GM12878 (cell line): Measurements from ENCODE around the gene RLN2. TPM values are rescaled to one million over a fixed set of nuclear protein-coding genes. Genes with fewer than 3 reads are reported as not detected.

Experiments used
- ATAC-seq: fragments of 200-7000 bp; cut with Tn5 transposase; 3 replicates; pipeline ENCODE4 v1.9.1; 2020; ENCODE audit warnings: mild to moderate bottlenecking, moderate library complexity
- BruUV-seq: library from RNA; stranded (reverse); fragments of 400-500 nt; replicated peaks from 2 replicates; lab custom pipeline; 2021; lab: Mats Ljungman, UMichigan
- CTCF ChIA-PET: fragments of 300-600 bp; sonication (Branson Sonifier 250); formaldehyde crosslinking; extraction: SDS; loops from one replicate; lab custom pipeline; 2021; ENCODE audit warnings: inconsistent platforms; lab: Yijun Ruan, JAX
- POLR2A ChIA-PET: fragments of 350-600 bp; formaldehyde crosslinking; extraction: SDS; loops from one replicate; lab custom pipeline; 2021; ENCODE audit warnings: inconsistent platforms; lab: Charles Lee
- RAD21 ChIA-PET: fragments of 300-600 bp; sonication (Branson Sonifier 250); formaldehyde crosslinking; loops from one replicate; lab custom pipeline; 2023; ENCODE audit warnings: antibody characterized with exemption; ENCODE audit not compliant: unreplicated experiment; lab: Charles Lee
- SMC1A ChIA-PET: fragments of 300-600 bp; sonication (Branson Sonifier 250); formaldehyde crosslinking; loops from one replicate; lab custom pipeline; 2023; ENCODE audit not compliant: unreplicated experiment, uncharacterized antibody; lab: Charles Lee
- DNase-seq: peaks from one replicate; pipeline ENCODE4 v3.0.0-alpha.2; 2011; ENCODE audit warnings: low read depth, low spot score
- FAIRE-seq: peaks from 3 replicates; lab custom pipeline; 2011; peaks lifted over from hg19 to GRCh38; lab: Jason Lieb, UNC
- H2AFZ ChIP-seq: 2 replicates; pipeline ENCODE4 v1.6.0; 2011; ENCODE audit warnings: low read depth, low read length, control low read depth; ENCODE audit not compliant: control insufficient read depth
- H3K27ac ChIP-seq: 2 replicates; pipeline ENCODE4 v1.5.1; 2011; ENCODE audit warnings: control low read depth; ENCODE audit not compliant: control insufficient read depth, insufficient read depth
- H3K27me3 ChIP-seq, 2 experiments: replicated peaks in 1 of 2; 2 replicates each; pipeline versions ENCODE4 v1.6.0 to v1.6.1; 2011; ENCODE audit warnings: low read length in 1 of 2; ENCODE audit not compliant: control insufficient read depth in 2 of 2, insufficient read depth in 2 of 2
- H3K36me3 ChIP-seq, 2 experiments: 2 replicates each; pipeline ENCODE4 v1.5.1; 2011; ENCODE audit warnings: low read length in 1 of 2; ENCODE audit not compliant: control insufficient read depth in 2 of 2, insufficient read depth in 2 of 2
- H3K4me1 ChIP-seq: 2 replicates; pipeline ENCODE4 v1.6.1; 2011; ENCODE audit warnings: mild to moderate bottlenecking, low read length, moderate library complexity, mixed read lengths; ENCODE audit not compliant: control insufficient read depth, insufficient read depth
- H3K4me2 ChIP-seq: 2 replicates; pipeline ENCODE4 v1.6.0; 2011; ENCODE audit warnings: control low read depth; ENCODE audit not compliant: control insufficient read depth, insufficient read depth
- H3K4me3 ChIP-seq: fragments of 200-600 bp; sonication (generic); 2 replicates; pipeline ENCODE4 v1.5.1; 2016
- H3K79me2 ChIP-seq: 2 replicates; pipeline ENCODE4 v1.6.0; 2011; ENCODE audit warnings: low read length; ENCODE audit not compliant: control insufficient read depth, insufficient read depth
- H3K9ac ChIP-seq: 2 replicates; pipeline ENCODE4 v1.8.0; 2011; ENCODE audit warnings: low read length, control low read depth, mixed read lengths; ENCODE audit not compliant: control insufficient read depth, insufficient read depth
- H3K9me3 ChIP-seq: replicated peaks from 3 replicates; pipeline ENCODE4 v1.5.1; 2011; ENCODE audit warnings: mild to moderate bottlenecking, low read length; ENCODE audit not compliant: control insufficient read depth, insufficient read depth
- H4K20me1 ChIP-seq: 2 replicates; pipeline ENCODE4 v1.6.0; 2011; ENCODE audit not compliant: control insufficient read depth, insufficient read depth
- ATF7 ChIP-seq: fragments of 450-650 bp; IDR thresholded peaks from 2 replicates; pipeline ENCODE4 v1.6.1; 2016; ENCODE audit warnings: low read depth, mild to moderate bottlenecking
- CBX5 ChIP-seq: sonication (generic); IDR thresholded peaks from 2 replicates; pipeline ENCODE4 v1.6.1; 2016; ENCODE audit warnings: low read depth, moderate library complexity, mild to moderate bottlenecking, inconsistent platforms
- CHD2 ChIP-seq: IDR thresholded peaks from 2 replicates; pipeline ENCODE4 v1.6.1; 2011; ENCODE audit warnings: low read depth, low read length, improper control_type of control experiment, borderline replicate concordance
- HCFC1 ChIP-seq: fragments of 150-350 bp; IDR thresholded peaks from 2 replicates; pipeline ENCODE4 v1.6.1; 2014; ENCODE audit warnings: low read length
- HDAC2 ChIP-seq: fragments of 200-600 bp; sonication (generic); IDR thresholded peaks from 2 replicates; pipeline ENCODE4 v1.6.1; 2017
- IRF4 ChIP-seq: IDR thresholded peaks from 2 replicates; pipeline ENCODE4 v1.6.1; 2011; ENCODE audit warnings: low read depth, low read length
- MTA3 ChIP-seq: IDR thresholded peaks from 2 replicates; pipeline ENCODE4 v1.6.1; 2012; ENCODE audit warnings: low read length, inconsistent platforms, borderline replicate concordance
- MYC ChIP-seq: IDR thresholded peaks from 2 replicates; pipeline ENCODE4 v1.6.1; 2011; ENCODE audit warnings: mild to moderate bottlenecking, low read length, moderate library complexity, inconsistent platforms; ENCODE audit not compliant: insufficient read depth, insufficient replicate concordance, insufficient read length, severe bottlenecking
- RB1 ChIP-seq: fragments of 450-650 bp; formaldehyde crosslinking; IDR thresholded peaks from 2 replicates; pipeline ENCODE4 v1.6.1; 2017; ENCODE audit warnings: mild to moderate bottlenecking, borderline replicate concordance
- RFX5 ChIP-seq: IDR thresholded peaks from 2 replicates; pipeline ENCODE4 v1.6.1; 2011; ENCODE audit warnings: low read depth, low read length, improper control_type of control experiment
- SUPT20H ChIP-seq: IDR thresholded peaks from 2 replicates; pipeline ENCODE4 v1.6.1; 2011; ENCODE audit warnings: low read depth, mild to moderate bottlenecking, low read length, moderate library complexity, borderline replicate concordance; ENCODE audit not compliant: control insufficient read depth
- ZBED1 ChIP-seq: IDR thresholded peaks from 2 replicates; pipeline ENCODE4 v1.6.1; 2016; ENCODE audit warnings: borderline replicate concordance
- in situ Hi-C: fragments of 300-500 bp; cut with MboI; formaldehyde crosslinking; loops from 9 replicates; pipeline ENCODE4 v1.14.3; 2018; ENCODE audit warnings: mixed read lengths
- intact Hi-C: fragments of 100-400 bp; cut with micrococcal nuclease; formaldehyde crosslinking; loops from one replicate; pipeline ENCODE4 v1.14.2; 2022; ENCODE audit not compliant: unreplicated experiment
- polyA plus RNA-seq, 11 experiments: library from polyadenylated mRNA; depleted of rRNA in 4 of 11; unstranded in 6 of 11; stranded (reverse) in 5 of 11; fragments of >200 nt; fragmentation: Nextera tagmentation in 4 of 11; fragmentation: Illumina TruSeq in 1 of 11; extraction: Ambion mirVana in 4 of 11; extraction: Trizol in 1 of 11; gene quantifications; 1 replicate in 1 of 11; 2 replicates in 10 of 11; pipeline versions ENCODE4 v1.2.1 to v1.2.3, GENCODE V29; 2011 to 2016; ENCODE audit warnings: inconsistent platforms in 2 of 11, missing spikeins in 2 of 11, low read depth in 1 of 11
- total RNA-seq, 4 experiments: library from RNA; depleted of rRNA in 3 of 4; stranded (reverse); fragments of >200 nt in 3 of 4; fragmentation: Illumina TruSeq in 1 of 4; extraction: Trizol in 1 of 4; gene quantifications; 2 replicates each; pipeline versions ENCODE4 v1.2.1 to v1.2.3, GENCODE V29; 2013 to 2021
- TF ChIP-seq, protein P1 (sequence below): fragments of 450-650 bp; conservative IDR thresholded peaks from 2 replicates; pipeline ENCODE4 v1.6.1; 2017; ENCODE audit warnings: mild to moderate bottlenecking, moderate library complexity
- TF ChIP-seq, protein P2 (sequence below): fragments of 450-650 bp; formaldehyde crosslinking; IDR thresholded peaks from 2 replicates; pipeline ENCODE4 v1.4.0; 2022; ENCODE audit warnings: mild to moderate bottlenecking, moderate library complexity
- TF ChIP-seq, protein P3 (sequence below): IDR thresholded peaks from 2 replicates; pipeline ENCODE4 v1.6.1; 2011; ENCODE audit warnings: low read depth, mild to moderate bottlenecking, low read length, moderate library complexity, borderline replicate concordance; ENCODE audit errors: extremely low read depth

The RLN2 gene
- total and polyA plus RNA-seq, 10 of the 15 experiments (the other 5 are each of a cell fraction or from before 2014, with no cell fraction given), result 3.3 to 15.7 (median 6.0) TPM

DNA sequence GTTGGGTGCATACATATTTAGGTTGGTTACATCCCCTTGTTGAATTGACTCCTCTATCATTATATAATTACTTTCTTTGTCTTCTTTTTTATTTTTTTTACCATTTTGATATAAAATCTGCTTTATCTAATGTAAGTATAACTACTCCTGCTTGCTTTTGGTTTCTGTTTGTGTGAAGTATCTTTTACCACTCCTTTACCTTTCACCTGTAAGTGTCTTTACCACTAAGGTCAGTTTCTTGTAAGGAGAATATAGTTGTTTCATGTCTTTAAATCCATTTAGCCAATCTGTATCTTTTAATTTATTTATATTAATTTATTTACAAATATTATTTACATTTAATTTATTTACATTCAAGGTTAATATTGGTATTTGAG is 40.3 kb downstream of the RLN2 start:
- ChIA-PET SMC1A (interaction anchor here (0.5 to 1.9 kb wide), 6 partner anchors 10 to 621 kb away, joined by 3 to 6 read pairs (median 3); no protein-coding TSS in a partner anchor), POLR2A (no interaction called here), CTCF (interaction anchor here (0.8 to 1.2 kb wide), 8 partner anchors 10 to 659 kb away, joined by 3 to 5 read pairs (median 4); no protein-coding TSS in a partner anchor), RAD21 (interaction anchor here (0.6 kb wide), 1 partner anchor 85 kb away, joined by 3 read pairs; no protein-coding TSS in a partner anchor)
- Histone ChIP-seq H3K9ac (no peak overlapping the region), H3K4me3 (no peak overlapping the region), H3K27me3 (no peaks in the 10 kb centered on the region), H3K4me1 (no peaks in the 10 kb centered on the region), H3K9me3 (no peaks in the 10 kb centered on the region; the same call in 2 of the 3 replicates), H3K79me2 (no peaks in the 10 kb centered on the region), H4K20me1 (no peaks in the 10 kb centered on the region), H3K27ac (no peak overlapping the region), H3K4me2 (no peak overlapping the region), H3K36me3 (no peaks in the 10 kb centered on the region), H2AFZ (no peak overlapping the region; the same call in 1 of the 2 replicates)
- DNase-seq (no peak), ATAC-seq (peak; percentile 34), FAIRE-seq (no peak)
- no peak for TF ChIP-seq RB1
- TF ChIP-seq CBX5, result no peak
- TF ChIP-seq HDAC2, result no peak
- no peak for TF ChIP-seq HCFC1
- no peak for TF ChIP-seq MYC
- TF ChIP-seq CHD2, result no peak
- no peak for TF ChIP-seq ATF7
- TF ChIP-seq, protein P1, sequence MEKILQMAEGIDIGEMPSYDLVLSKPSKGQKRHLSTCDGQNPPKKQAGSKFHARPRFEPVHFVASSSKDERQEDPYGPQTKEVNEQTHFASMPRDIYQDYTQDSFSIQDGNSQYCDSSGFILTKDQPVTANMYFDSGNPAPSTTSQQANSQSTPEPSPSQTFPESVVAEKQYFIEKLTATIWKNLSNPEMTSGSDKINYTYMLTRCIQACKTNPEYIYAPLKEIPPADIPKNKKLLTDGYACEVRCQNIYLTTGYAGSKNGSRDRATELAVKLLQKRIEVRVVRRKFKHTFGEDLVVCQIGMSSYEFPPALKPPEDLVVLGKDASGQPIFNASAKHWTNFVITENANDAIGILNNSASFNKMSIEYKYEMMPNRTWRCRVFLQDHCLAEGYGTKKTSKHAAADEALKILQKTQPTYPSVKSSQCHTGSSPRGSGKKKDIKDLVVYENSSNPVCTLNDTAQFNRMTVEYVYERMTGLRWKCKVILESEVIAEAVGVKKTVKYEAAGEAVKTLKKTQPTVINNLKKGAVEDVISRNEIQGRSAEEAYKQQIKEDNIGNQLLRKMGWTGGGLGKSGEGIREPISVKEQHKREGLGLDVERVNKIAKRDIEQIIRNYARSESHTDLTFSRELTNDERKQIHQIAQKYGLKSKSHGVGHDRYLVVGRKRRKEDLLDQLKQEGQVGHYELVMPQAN, result no peak
- no peak for TF ChIP-seq RFX5
- TF ChIP-seq, protein P2, sequence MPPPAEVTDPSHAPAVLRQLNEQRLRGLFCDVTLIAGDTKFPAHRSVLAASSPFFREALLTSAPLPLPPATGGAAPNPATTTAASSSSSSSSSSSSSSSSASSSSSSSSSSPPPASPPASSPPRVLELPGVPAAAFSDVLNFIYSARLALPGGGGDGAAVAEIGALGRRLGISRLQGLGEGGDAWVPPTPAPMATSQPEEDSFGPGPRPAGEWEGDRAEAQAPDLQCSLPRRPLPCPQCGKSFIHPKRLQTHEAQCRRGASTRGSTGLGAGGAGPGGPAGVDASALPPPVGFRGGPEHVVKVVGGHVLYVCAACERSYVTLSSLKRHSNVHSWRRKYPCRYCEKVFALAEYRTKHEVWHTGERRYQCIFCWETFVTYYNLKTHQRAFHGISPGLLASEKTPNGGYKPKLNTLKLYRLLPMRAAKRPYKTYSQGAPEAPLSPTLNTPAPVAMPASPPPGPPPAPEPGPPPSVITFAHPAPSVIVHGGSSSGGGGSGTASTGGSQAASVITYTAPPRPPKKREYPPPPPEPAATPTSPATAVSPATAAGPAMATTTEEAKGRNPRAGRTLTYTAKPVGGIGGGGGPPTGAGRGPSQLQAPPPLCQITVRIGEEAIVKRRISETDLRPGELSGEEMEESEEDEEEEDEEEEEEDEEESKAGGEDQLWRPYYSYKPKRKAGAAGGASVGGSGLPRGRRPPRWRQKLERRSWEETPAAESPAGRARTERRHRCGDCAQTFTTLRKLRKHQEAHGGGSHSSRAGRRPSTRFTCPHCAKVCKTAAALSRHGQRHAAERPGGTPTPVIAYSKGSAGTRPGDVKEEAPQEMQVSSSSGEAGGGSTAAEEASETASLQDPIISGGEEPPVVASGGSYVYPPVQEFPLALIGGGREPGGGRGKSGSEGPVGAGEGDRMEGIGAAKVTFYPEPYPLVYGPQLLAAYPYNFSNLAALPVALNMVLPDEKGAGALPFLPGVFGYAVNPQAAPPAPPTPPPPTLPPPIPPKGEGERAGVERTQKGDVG, result no peak
- no peak for TF ChIP-seq MTA3
- no peak for TF ChIP-seq ZBED1
- no peak for TF ChIP-seq SUPT20H
- TF ChIP-seq IRF4, result no peak
- TF ChIP-seq, protein P3, sequence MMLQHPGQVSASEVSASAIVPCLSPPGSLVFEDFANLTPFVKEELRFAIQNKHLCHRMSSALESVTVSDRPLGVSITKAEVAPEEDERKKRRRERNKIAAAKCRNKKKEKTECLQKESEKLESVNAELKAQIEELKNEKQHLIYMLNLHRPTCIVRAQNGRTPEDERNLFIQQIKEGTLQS, result no peak
- in situ Hi-C loops (no loop called here), intact Hi-C loops (loop anchor here (5.0 to 10.0 kb wide), 2 partner anchors 331 to 507 kb away; no protein-coding TSS in a partner anchor)
- BruUV-seq, result no TSS peak
